ENCODE measurements around the gene LARGE1.

LARGE1 gene

GRCh38 chr22:33748714-33749113 is 171.6 kb downstream of the LARGE1 start:
- FAIRE-seq (no peak), DNase-seq (ENCODE audit: insufficient read length, low spot score) (no peak)
- no peak for TF ChIP-seq CTCF (IDR thresholded peaks at IDR 0.05; ENCODE audit: insufficient read depth, missing control alignments)

- TF ChIP-seq CTCF (IDR thresholded peaks at IDR 0.05; ENCODE audit: insufficient read depth, missing control alignments): no peak
- DNase-seq (ENCODE audit: insufficient read length, low spot score): no peak
- no peak for FAIRE-seq
Measured at GRCh38 chr22:33747576-33748180, 172.6 kb downstream of the LARGE1 start.

- DNase-seq (ENCODE audit: insufficient read length, low spot score) (no peak), FAIRE-seq (no peak)
- no peak for TF ChIP-seq CTCF (IDR thresholded peaks at IDR 0.05; ENCODE audit: insufficient read depth, missing control alignments)
Measured at GRCh38 chr22:33747029-33747428, 173.2 kb downstream of the LARGE1 start.

- FAIRE-seq: no peak
- no peak for TF ChIP-seq CTCF (IDR thresholded peaks at IDR 0.05; ENCODE audit: insufficient read depth, missing control alignments)
- no peak for DNase-seq (ENCODE audit: insufficient read length, low spot score)
Measured at GRCh38 chr22:33746501-33746928, 173.8 kb downstream of the LARGE1 start.

GRCh38 chr22:33745501-33745900 is 174.8 kb downstream of the LARGE1 start:
- FAIRE-seq (no peak), DNase-seq (ENCODE audit: insufficient read length, low spot score) (no peak)
- no peak for TF ChIP-seq CTCF (IDR thresholded peaks at IDR 0.05; ENCODE audit: insufficient read depth, missing control alignments)

- FAIRE-seq (no peak), DNase-seq (ENCODE audit: insufficient read length, low spot score) (no peak)
- TF ChIP-seq CTCF (IDR thresholded peaks at IDR 0.05; ENCODE audit: insufficient read depth, missing control alignments): no peak
Measured at GRCh38 chr22:33743756-33744155, 176.5 kb downstream of the LARGE1 start.

GRCh38 chr22:33741025-33741424 is 179.3 kb downstream of the LARGE1 start:
- FAIRE-seq: no peak
- no peak for DNase-seq (ENCODE audit: insufficient read length, low spot score)
- TF ChIP-seq CTCF (IDR thresholded peaks at IDR 0.05; ENCODE audit: insufficient read depth, missing control alignments): no peak
